ENCODE measurements around the gene ZMIZ1.

GRCh38 chr10:79107736-79108264, 39.0 kb downstream of the ZMIZ1 start:
- TF ChIP-seq, protein P1, sequence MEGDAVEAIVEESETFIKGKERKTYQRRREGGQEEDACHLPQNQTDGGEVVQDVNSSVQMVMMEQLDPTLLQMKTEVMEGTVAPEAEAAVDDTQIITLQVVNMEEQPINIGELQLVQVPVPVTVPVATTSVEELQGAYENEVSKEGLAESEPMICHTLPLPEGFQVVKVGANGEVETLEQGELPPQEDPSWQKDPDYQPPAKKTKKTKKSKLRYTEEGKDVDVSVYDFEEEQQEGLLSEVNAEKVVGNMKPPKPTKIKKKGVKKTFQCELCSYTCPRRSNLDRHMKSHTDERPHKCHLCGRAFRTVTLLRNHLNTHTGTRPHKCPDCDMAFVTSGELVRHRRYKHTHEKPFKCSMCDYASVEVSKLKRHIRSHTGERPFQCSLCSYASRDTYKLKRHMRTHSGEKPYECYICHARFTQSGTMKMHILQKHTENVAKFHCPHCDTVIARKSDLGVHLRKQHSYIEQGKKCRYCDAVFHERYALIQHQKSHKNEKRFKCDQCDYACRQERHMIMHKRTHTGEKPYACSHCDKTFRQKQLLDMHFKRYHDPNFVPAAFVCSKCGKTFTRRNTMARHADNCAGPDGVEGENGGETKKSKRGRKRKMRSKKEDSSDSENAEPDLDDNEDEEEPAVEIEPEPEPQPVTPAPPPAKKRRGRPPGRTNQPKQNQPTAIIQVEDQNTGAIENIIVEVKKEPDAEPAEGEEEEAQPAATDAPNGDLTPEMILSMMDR (IDR thresholded peaks at IDR 0.05): no peak
- no peak for TF ChIP-seq POLR2A (IDR thresholded peaks at IDR 0.05)

All from lower leg skin (tissue), 3 donors.